ENCODE data around the gene DGCR2.
A peak's percentile ranks its signal among the peaks of the same experiment; 100 is the strongest.
"Not testable (repeated sequence)": the region's sequence is repeated elsewhere in the genome, so short reads cannot be mapped to it uniquely, and the experiment has no call there.

The DGCR2 gene

DNA sequence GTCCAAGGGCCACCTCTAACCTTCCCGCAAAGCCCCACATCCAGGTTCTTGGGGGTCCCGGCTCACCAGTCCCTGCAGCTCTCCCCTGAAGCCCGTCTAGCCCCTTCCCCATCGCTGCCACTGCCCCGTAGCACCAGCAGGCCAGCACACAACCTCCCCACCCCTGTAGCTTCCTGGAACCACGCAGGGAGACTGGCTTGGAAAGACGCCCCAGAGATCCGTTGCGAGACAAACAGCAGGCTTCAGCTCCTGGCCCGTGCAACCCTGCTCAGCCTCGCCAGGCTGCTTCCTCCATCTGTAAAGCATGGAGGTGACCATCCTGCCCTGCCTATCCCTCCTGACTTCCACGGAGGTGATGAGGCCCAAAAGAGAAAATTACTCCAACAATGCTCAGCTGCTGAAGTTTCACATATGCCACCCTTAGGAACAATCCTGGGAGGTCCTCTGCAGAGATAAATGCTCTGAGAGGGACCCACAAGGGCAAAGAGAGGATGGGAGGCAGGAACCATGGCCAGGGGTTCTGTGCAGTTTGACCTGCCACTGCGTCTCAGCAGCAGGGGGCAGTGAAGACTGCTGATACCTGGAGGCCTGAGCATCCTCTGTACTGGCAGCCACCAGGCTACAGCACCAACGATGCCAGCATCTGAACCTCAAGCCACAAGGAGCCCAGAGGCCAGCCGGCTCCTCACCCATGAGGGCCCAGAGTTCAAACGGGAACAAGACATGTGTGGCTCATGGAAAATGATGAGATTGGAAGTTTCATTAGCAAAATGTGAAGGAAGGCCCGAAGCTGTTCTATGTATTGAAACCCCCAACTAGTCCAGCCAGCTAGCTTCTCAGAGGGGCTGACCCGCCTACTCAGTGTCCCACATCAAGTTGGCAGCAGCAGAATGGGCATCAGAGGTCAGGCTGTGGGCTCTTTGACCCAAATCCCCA, 16.1 kb downstream of the DGCR2 start:
- DNase-seq: no peak

DNA sequence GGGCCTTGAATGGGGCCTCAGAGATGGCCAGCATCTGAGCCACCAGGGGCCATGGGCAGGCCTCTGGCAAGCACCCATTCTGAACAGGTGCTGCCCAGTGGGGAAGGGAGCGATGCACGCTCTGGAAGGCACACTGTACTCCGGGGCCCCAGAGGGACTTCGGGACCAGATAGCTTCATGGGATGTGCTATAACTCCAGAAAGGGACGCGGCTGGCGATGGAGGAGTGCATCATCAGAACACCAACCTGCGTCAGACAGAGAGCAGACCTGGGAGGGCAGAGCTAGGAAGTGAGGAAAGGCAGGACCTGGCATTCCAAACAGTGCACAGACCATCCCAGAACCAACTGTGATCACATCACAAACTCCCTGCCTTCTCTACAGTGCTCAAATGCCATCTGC, 16.8 kb downstream of the DGCR2 start:
- DNase-seq: no peak

DNA sequence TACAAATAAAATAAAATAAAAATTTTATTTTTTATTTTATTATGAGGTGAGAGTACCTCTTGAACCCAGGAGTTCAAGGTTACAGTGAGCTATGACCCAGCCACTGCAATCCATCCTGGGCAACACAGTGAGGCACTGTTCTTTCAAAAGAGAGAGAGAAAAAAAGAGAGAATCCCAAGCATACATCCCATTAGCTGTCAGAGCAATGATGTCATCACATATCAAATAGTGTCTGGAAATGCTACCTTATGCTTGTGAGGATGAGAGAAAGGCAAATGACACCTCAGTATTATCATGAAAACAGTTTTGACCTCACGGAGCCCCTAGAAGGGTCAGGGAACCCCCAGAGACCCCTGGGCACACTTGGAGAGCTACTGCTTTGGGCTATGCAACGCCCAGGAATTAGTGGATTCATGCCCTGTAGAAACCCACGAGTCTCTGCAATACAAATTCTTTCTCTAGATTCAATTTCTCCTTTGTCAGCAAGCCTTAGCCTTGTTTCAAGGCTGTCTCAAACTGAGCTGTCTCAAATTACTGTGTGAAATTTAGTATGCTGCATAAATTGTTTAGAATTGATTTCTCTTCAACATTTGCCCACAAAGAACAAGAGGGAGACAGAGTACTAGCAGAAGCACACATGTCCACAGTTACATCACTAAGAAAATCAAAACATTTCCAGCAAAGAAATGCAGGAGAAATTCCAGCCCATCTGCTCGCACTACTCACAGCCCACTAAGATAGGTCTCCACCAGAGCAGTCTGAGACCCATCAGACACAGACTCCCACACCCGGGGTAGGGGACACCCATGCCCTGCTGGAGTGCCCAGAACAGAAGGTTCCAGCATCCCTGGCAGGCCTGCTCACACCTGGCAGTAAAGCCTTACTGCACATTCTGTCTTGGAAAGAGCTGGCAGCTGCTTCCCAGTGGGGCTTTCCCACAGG, 18.1 kb downstream of the DGCR2 start:
- no peak for DNase-seq

DNA sequence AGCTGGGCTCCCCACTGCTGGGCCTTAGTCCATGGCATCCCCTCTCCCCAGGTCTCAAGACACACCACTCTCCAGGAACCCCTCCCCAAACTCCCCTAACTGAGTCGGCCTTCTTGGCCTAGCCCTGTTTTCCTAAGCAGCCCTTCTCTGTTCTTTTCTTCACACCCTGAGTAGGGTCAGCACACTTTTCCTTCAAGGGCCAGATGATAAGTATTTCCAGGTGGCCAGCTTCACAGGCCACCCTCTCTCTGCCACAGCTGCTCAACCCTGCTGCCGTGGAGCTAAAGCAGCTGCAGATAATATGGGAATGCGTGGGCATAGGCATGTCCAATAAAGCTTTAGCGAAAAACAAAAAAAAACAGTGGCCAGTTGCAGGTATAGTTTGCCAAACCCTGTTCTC, 24.1 kb downstream of the DGCR2 start:
- DNase-seq: peak; percentile 48

DNA sequence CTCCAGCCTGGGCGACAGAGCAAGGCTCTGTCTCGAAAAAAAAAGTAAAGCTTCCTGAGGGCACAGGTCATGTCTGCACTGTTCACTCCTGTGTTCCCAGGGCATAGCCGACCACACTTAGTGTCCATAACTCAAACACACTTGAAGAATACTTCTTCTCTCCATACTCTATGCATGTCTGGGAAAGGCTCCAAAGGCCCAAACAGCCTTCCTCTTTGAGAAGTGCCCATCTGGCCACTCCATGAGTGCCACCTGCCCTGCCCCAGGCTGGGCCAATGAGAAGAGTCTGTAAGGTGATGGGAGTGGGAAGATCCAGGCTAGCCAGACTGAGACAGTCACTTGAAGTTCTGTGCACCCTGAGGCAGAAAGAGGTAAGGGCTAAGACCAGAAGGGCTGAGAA, 24.7 kb downstream of the DGCR2 start:
- DNase-seq: peak; percentile 93

DNA sequence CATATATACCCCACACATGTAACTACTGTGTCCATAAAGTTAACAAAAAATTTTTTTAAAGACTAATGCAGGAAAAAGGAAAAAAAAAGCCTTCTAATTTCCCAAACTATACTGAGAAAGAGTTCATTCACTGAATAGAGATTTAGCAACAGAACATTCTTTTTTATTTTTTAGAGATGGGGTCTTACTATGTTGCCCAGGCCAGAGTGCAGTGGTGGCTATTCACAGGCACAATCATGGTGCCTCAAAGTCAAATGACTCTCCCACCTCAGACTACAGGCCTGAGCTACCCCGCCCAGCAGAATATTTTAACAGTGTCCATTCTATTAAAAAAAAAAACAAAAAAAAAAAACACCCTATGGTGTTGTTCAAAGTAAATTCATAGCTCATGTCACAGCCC, 25.7 kb downstream of the DGCR2 start:
- no peak for DNase-seq

DNA sequence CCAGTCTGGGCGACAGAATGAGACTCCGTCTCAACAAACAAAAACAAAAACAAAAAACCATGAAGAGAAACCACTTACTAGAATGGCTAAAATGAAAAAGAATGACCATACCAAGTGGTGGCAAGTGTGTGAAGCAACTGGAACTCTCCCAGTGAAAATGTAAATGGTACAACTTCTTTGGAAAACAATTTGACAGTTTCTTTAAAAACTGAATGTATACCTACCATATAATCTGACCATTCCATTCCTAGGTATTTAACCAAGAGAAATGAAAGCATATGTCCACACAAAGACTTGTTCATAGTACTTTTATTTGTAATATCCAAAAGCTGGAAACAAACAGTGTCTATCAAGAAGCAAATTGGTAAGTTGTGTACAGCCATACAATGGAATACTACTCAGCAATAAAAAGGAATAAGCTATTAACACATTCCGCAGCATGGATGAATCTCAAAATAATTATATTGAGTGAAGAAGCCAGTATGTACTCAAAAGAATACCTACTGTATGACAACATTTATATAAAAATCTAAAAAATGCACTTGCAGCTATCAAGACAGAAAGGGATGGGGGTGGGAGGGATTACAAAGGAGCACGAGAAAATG, 27.7 kb downstream of the DGCR2 start:
- DNase-seq: no peak

DNA sequence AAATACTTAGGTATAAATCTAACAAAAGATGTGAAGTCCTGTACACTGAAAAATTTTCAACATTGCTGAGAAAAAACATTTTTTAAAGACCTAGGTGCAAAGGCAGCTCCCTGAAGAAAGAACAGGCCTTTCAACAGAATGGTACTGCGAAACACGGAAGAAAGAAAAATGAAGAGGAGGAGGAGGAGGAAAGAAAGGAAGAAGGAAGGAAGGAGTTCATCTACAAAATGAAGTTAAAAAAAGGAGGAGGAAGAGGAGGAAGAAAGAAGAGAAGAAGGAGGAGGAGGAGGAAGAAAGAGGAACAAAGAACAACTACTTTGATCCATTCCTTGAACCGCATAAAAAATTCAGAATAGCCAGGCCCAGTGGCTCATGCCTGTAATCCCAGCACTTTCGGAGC, 29.5 kb downstream of the DGCR2 start:
- no peak for DNase-seq

DNA sequence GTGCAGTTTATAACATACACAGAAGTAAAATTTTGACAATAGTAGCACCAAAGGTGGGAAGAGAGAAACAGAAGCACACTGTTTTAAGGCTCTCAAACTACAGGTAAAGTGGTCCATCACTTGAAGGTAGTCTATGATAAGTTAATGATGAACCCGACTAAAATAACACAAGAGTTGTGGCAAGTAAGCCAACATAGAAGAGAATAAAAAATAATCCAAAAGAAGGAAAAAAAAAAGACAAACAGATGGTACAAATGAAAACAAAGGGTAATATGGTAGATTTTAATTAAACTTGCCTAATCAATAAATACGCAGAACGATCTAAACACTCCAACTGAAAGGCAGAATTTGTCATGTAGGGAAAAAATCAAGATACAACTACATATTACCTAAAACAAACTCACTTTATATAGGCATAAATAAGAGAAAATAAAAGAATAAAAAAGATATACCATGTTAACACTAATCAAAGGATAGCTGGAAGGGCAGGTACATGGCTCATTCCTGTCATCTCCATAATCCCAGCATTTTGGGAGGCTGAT, 31.6 kb downstream of the DGCR2 start:
- DNase-seq: no peak

DNA sequence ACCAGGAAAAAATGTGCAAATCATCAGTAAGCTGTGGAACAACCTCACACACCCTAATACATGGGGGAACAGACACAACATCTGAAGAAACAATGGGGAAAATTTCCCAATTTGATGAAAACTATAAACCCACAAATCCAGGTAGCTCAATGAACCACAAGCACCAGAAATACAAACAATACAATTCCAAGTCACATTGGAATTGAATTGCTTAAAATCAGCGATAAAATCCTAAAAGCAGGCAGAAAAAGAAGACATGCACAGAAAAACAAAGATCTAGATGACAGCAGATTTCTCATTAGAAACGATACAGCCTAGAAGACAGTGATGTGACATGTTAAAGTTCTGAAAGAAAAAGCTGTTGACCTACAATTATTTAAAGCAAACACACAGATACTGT, 32.0 kb downstream of the DGCR2 start:
- DNase-seq: no peak

DNA sequence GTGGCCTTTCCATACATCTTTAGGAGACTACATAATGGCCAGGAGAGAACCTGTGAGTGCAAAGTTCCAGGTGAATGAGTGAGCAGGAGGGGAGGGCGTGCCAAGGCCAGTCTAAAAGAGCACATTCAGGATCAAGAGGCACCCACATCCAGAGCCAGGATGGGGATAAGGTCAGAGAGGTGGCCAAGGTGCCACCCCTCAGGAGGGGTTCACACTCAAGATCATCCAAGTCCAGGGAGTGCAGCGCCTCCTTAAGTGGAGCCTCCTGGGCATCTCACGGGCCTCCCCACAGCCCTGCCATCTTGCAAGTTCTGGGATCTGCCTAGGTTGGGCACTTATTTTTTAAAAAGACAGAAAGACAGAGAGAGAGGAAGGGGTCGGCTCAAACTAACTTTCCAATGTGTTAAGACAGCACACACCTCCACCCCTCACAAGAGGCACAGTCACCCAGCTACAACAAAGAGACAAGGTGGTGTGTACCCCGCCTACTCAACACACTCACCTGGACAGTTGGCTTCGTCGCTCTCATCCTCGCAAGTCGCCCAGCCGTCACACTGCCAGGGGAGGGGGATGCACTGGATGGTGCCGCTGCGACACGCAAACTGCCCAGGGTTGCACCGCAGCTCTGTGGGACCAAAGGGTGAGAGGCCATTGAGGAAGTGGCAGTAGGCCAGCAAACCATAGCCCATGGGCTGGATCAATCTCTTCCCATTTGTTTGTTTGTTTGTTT, 33.2 kb downstream of the DGCR2 start:
- no peak for DNase-seq

DNA sequence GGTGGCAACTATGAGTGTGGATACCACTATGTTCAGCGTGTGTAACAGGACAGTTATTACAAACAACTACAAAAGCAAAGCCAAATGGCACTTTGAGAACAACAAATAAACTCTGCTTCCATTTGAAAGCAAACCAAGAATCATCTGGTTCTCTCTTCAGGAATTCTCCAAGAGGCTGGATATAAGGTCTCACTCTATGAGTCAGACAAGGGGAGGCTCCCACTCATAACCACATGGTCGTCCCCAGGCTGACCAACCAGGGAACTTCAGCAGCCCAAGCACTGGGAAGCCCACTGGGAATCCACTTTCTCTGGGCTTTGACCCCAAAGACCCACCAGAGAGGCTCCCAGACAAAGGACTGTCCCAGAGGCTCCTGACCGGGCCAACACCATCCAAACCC, 35.3 kb downstream of the DGCR2 start:
- no peak for DNase-seq

DNA sequence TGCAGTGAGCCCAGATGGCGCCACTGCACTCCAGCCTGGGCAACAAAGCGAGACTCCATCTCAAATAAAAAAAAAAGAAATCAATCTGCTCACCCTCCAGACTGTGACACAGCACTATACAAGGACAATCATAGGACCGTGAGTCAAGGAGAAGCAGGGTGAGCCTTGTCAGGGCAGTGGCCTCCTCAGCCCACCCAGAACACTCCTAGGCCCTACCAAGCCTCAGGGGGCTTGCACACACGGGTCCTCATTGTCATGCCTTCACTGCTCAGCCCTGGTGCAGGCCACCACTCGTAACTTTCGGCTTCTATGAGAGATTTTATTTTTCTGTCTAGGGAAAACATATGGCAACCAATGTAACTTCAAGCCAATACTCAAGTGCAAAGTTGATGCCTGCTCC, 35.8 kb downstream of the DGCR2 start:
- DNase-seq: no peak

DNA sequence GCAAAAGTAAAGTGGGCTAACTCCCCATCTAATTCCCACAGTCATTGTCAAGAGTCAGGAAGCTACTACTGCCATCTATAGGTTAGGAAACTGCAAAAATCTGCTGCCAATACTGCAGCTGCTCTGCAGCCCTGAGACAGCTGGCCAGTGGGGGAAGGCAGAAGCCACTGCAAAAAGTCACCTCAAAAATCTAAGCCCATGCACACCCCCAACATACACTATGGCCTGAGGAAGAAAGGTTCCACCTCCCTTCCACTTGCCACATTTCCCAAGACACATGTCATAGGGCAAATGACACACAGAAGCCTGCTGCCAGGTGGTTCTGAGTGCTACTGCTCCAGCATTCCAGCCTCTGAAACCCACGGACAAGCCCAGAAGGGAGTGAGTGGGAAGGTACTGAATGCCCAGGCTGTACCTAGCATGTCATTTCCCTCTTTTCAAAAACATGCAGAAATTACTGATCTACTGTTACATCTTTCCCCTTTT, 36.9 kb downstream of the DGCR2 start:
- DNase-seq: no peak

DNA sequence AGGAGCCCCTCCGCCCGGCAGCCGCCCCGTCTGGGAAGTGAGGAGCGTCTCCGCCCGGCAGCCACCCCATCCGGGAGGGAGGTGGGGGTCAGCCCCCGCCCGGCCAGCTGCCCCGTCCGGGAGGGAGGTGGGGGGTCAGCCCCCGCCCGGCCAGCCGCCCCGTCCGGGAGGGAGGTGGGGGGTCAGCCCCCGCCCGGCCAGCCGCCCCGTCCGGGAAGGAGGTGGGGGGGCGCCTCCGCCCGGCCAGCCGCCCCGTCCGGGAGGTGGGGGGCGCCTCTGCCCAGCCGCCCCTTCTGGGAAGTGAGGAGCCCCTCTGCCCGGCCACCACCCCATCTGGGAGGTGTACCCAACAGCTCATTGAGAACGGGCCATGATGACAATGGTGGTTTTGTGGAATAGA, 37.6 kb downstream of the DGCR2 start:
- not testable (repeated sequence) for DNase-seq

DNA sequence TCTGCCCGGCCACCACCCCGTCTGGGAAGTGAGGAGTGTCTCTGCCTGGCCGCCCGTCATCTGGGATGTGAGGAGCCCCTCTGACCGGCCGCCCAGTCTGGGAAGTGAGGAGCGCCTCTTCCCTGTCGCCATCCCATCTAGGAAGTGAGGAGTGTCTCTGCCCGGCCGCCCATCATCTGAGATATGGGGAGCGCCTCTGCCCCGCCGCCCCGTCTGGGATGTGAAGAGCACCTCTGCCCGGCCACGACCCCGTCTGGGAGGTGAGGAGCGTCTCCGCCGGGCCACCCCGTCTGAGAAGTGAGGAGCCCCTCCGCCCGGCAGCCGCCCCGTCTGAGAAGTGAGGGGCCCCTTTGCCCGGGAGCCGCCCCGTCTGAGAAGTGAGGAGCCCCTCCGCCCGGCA, 38.1 kb downstream of the DGCR2 start:
- not testable (repeated sequence) for DNase-seq

DNA sequence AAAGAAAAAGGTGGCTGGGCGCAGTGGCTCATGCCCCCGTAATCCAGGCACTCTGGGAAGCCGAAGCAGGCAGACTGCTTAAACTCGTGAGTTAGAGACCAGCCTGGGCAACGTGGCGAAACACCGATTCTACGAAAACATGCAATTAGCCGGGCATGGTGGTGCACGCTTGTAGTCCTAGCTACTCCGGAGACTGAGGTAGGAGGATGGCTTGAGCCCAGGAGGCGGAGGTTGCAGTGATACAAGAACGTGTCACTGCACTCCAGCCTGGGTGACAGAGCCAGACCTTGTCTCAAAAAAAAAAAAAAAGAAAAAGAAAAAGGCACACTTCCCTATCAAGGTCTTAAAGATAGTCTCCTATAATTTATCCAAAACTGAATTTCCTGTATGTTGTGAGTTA, 39.4 kb downstream of the DGCR2 start:
- DNase-seq: no peak

DNA sequence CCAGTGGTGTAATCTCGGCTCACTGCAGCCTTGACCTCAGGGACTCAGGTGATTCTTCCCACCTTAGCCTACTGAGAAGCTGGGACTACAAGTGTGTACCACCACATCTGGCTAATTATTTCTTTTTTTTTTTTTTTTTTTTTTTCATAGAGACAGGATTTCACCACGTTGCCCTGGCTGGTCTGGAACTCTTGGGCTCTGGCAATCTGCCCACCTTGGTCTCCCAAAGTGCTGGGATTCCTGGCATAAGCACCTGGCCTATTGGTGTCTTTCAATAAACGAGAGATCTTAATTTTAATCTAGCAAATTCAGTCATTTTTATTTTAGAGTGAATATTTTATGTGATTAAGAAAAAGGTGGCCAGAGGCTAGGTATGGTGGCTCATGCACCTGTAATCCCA, 40.1 kb downstream of the DGCR2 start:
- no peak for DNase-seq

DNA sequence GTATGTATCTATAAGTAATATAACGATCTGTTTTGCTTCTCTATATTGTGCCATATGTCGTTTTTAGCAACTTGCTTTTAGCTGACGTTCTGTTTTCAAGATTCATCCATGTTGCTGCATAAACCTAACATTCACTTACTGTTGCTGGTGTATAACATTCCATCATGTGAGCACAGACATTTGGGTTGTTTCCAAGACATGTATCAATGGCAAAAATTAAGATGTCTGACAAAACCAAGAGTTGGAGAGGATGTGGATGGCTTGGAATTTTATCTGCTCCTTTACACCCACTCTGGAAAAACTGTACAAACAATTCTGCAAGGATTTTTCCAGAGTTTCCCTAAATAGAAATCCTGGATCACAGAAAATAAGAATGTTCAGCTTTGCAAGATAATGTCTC, 40.9 kb downstream of the DGCR2 start:
- DNase-seq: no peak

DNA sequence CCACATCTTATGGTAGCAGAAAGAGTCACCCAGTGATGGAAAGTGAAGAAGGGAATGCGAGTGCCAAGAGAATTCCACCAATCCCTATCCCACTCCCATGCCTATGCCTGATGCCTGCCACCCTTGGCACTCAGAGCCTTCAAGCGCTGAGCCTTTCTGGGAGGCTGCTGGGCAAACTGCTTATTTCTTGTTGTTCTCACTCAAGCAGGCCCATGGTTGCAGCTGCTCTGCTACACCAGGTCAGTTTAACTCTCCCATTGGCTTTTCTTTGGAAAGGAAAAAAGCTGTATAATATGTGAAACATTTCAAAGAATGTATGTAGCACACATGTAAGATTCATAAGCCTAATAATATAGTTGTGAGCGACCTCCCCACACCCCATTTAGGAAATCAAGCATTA, 41.4 kb downstream of the DGCR2 start:
- no peak for DNase-seq

DNA sequence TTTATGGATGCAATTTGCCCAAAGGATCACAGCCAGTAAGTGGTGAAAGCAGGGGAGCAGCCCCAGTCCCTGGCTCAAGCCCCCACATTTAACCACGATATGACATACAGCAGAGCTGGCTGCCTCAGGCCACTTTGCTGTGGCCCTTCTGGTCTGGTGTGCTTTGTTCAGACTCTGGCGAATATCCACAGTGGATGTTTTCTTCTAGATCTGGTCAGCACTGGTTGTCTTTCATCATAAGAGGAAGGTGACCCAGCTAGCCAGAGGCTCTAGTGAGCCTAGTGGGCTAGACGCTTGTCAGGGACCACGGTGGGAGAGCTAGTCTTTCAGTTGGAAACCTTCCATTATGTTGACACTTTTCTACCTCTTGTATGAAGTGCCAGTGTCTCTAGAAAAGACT, 42.5 kb downstream of the DGCR2 start:
- no peak for DNase-seq

DNA sequence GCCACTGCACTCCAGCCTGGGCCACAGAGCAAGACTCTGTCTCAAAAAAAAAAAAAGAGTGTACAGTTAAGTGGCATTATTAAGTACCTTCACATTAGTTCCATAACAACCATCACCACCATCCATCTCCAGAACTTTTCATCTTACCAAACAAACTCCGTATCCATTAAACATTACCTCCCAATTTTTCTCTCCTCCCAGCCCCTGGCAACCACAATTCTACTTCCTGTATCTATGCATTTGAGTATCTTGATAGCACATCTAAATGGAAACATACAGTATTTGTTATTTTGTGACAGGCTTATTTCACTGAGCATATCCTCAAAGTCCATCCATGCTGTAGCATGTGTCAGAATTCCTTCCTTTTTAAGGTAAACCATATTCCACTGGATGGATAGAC, 46.8 kb downstream of the DGCR2 start:
- no peak for DNase-seq

All from NCI-H524 treated with DMSO at 0.1 percent for 48 hours (cell line).